ENCODE measurements around the gene RNF166.

The RNF166 gene

DNA sequence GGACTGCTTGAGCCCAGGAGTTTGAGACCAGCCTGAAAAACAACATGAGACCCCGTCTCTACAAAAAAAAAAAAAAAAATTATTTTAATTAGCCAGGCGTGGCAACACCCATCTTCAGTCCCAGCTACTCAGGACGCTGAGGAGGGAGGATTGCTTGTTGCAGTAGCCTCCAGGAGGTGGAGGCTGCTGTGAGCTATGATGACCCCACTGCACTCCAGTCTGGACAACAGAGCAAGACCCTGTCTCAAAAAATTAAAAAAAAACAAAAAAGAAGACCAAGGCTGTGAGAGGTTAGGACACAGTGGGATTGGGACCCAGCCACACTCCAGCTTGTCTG lies 18.6 kb downstream of the RNF166 start:
- H2AFZ ChIP-seq (ENCODE audit: low read length), result no peak overlapping the region
- no peak for DNase-seq
- H3K4me1 ChIP-seq (ENCODE audit: low read length), result 0 out of 2 replicates have a peak, but pooled peaks cover 7% of the 10 kb centered on the region
- TF ChIP-seq EZH2phosphoT487 (IDR thresholded peaks at IDR 0.05; ENCODE audit: low read length) (no peak), EZH2 (optimal IDR thresholded peaks at IDR 0.05; ENCODE audit: low read depth, low read length) (no peak)
- TF ChIP-seq, protein P1, sequence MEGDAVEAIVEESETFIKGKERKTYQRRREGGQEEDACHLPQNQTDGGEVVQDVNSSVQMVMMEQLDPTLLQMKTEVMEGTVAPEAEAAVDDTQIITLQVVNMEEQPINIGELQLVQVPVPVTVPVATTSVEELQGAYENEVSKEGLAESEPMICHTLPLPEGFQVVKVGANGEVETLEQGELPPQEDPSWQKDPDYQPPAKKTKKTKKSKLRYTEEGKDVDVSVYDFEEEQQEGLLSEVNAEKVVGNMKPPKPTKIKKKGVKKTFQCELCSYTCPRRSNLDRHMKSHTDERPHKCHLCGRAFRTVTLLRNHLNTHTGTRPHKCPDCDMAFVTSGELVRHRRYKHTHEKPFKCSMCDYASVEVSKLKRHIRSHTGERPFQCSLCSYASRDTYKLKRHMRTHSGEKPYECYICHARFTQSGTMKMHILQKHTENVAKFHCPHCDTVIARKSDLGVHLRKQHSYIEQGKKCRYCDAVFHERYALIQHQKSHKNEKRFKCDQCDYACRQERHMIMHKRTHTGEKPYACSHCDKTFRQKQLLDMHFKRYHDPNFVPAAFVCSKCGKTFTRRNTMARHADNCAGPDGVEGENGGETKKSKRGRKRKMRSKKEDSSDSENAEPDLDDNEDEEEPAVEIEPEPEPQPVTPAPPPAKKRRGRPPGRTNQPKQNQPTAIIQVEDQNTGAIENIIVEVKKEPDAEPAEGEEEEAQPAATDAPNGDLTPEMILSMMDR (IDR thresholded peaks at IDR 0.05; ENCODE audit: low read length), result no peak
- no peak overlapping the region for H3K27ac ChIP-seq (ENCODE audit: low read length)
- peaks cover 8% of the 10 kb centered on the region; the same call in 1 of the 2 replicates for H3K79me2 ChIP-seq (ENCODE audit: low read length)
- no peak overlapping the region for H3K4me3 ChIP-seq (ENCODE audit: low read length)
- no peak overlapping the region for H3K9ac ChIP-seq (ENCODE audit: low read length)
- H3K36me3 ChIP-seq (replicated peaks; ENCODE audit: insufficient read depth, low read length), result no peaks in the 10 kb centered on the region
- no peaks in the 10 kb centered on the region for H4K20me1 ChIP-seq (ENCODE audit: insufficient read depth, low read length)
- no peak overlapping the region for H3K4me2 ChIP-seq (ENCODE audit: low read depth, low read length)
- H3K9me3 ChIP-seq (replicated peaks; ENCODE audit: insufficient read depth, low read length), result no peaks in the 10 kb centered on the region
- no peaks in the 10 kb centered on the region for H3K9me2 ChIP-seq (replicated peaks; ENCODE audit: insufficient read depth, low read length)
- peaks cover 11% of the 10 kb centered on the region for H3F3A ChIP-seq (ENCODE audit: insufficient read depth, low read length)
- no peaks in the 10 kb centered on the region for H3K27me3 ChIP-seq (replicated peaks; ENCODE audit: insufficient read depth, low read length)

DNA sequence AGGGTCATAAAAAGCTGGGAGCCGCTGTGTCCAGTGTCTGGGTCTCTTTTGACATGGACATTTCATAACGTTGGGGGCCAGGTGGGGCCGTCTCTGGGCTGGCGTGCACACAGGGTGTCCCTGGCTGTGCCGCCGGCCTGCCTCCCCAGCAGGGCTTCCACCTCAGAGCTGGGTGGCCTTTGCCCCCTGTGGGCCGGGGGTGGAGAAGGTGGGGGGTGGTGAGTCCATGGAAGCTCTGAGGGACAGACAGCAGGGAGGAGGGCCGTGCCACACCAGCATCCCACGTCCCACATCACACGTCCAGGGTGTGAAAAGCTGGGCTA lies 19.0 kb downstream of the RNF166 start:
- Histone ChIP-seq H3K27me3 (replicated peaks; ENCODE audit: insufficient read depth, low read length) (no peaks in the 10 kb centered on the region), H3K27ac (ENCODE audit: low read length) (no peak overlapping the region), H3K4me2 (ENCODE audit: low read depth, low read length) (no peak overlapping the region)

DNA sequence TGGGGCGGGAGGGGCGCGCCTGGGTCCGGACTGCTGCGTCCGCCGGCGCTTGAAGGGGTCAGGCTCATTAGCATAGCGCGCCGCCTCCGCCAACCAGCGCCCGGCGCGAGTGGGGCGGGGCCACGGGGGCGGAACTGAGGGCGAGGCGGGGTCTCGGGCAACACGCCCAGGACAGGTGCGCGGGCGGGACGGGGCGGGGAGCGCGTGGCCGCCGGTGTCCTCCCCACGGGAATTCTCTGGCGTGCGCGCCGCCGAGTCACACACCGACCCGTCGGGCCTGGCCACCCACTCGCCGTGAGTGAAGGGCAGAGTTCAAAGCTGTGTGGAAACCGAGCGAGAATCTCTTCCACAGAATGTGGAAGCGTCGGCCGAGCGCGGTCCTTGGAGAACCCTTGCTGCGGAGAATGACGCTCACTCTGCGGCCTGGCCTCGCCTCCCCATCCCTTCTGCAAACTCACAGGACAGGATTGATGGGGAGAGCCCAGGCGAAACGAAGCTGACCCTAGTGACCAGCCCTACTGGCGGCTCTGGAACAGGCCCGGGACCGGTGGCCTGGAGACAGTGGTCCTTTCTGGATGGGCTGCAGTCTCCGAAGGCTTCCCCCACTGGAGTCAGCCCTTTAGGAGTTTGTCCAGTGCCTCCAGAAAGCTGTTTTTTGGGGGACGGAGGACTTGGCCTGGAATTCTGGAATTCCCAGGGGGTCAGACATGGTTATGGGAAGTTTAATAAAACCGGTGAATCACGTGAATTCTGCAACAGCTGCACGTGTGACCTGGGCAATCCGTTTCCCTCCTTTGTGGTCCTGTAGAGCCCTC lies 19.6 kb downstream of the RNF166 start, which contains the start of gene SNAI3:
SNAI3 (minus strand) TSS at position 69 of the 815 bp plus-strand sequence. CDS start 101 bp downstream, outside the sequence.
- DNase-seq, result peak; percentile 78
- peak within 1 kb of the TSS; percentile 75 for H3K27ac ChIP-seq (ENCODE audit: low read length)
- H3K9me2 ChIP-seq (replicated peaks; ENCODE audit: insufficient read depth, low read length), result no peaks in the 10 kb centered on the region
- no peaks in the 10 kb centered on the region for H3K27me3 ChIP-seq (replicated peaks; ENCODE audit: insufficient read depth, low read length)
- TF ChIP-seq, protein P1 (IDR thresholded peaks at IDR 0.05; ENCODE audit: low read length), result no peak
- no peak for TF ChIP-seq EZH2phosphoT487 (IDR thresholded peaks at IDR 0.05; ENCODE audit: low read length)
- TF ChIP-seq EZH2 (optimal IDR thresholded peaks at IDR 0.05; ENCODE audit: low read depth, low read length), result no peak
- no peaks in the 10 kb centered on the region for H4K20me1 ChIP-seq (ENCODE audit: insufficient read depth, low read length)
- peak within 1 kb of the TSS; percentile 74 for H3K4me3 ChIP-seq (ENCODE audit: low read length)
- H3K9ac ChIP-seq (ENCODE audit: low read length), result peak within 1 kb of the TSS; percentile 68
- no peaks in the 10 kb centered on the region for H3K36me3 ChIP-seq (replicated peaks; ENCODE audit: insufficient read depth, low read length)
- 0 out of 2 replicates have a peak within 1 kb of the TSS, but pooled peaks have one; percentile 45 for H2AFZ ChIP-seq (ENCODE audit: low read length)
- peak within 1 kb of the TSS; percentile 84 for H3K4me2 ChIP-seq (ENCODE audit: low read depth, low read length)
- H3F3A ChIP-seq (ENCODE audit: insufficient read depth, low read length), result peaks cover 19% of the 10 kb centered on the region
- H3K79me2 ChIP-seq (ENCODE audit: low read length), result peaks cover 8% of the 10 kb centered on the region; the same call in 1 of the 2 replicates
- peaks cover 13% of the 10 kb centered on the region for H3K4me1 ChIP-seq (ENCODE audit: low read length)
- no peaks in the 10 kb centered on the region for H3K9me3 ChIP-seq (replicated peaks; ENCODE audit: insufficient read depth, low read length)

More for the DNA sequence above, 19.0 kb downstream of the RNF166 start:
- no peaks in the 10 kb centered on the region for H4K20me1 ChIP-seq (ENCODE audit: insufficient read depth, low read length)
- no peak overlapping the region for H3K4me3 ChIP-seq (ENCODE audit: low read length)
- no peaks in the 10 kb centered on the region for H3K9me3 ChIP-seq (replicated peaks; ENCODE audit: insufficient read depth, low read length)
- DNase-seq, result no peak
- H3F3A ChIP-seq (ENCODE audit: insufficient read depth, low read length), result peaks cover 14% of the 10 kb centered on the region
- no peak overlapping the region for H2AFZ ChIP-seq (ENCODE audit: low read length)
- TF ChIP-seq EZH2 (optimal IDR thresholded peaks at IDR 0.05; ENCODE audit: low read depth, low read length) (no peak), EZH2phosphoT487 (IDR thresholded peaks at IDR 0.05; ENCODE audit: low read length) (no peak)
- TF ChIP-seq, protein P1 (IDR thresholded peaks at IDR 0.05; ENCODE audit: low read length), result no peak
- no peaks in the 10 kb centered on the region for H3K9me2 ChIP-seq (replicated peaks; ENCODE audit: insufficient read depth, low read length)
- H3K36me3 ChIP-seq (replicated peaks; ENCODE audit: insufficient read depth, low read length), result no peaks in the 10 kb centered on the region
- no peak overlapping the region for H3K9ac ChIP-seq (ENCODE audit: low read length)
- peaks cover 8% of the 10 kb centered on the region; the same call in 1 of the 2 replicates for H3K79me2 ChIP-seq (ENCODE audit: low read length)
- peaks cover 10% of the 10 kb centered on the region for H3K4me1 ChIP-seq (ENCODE audit: low read length)

Data from MM.1S (cell line).